ENCODE results near the gene CHST3.
A peak's percentile ranks its signal among the peaks of the same experiment; 100 is the strongest.
"Not testable (repeated sequence)": the region's sequence is repeated elsewhere in the genome, so short reads cannot be mapped to it uniquely, and the experiment has no call there.

The CHST3 gene

DNA sequence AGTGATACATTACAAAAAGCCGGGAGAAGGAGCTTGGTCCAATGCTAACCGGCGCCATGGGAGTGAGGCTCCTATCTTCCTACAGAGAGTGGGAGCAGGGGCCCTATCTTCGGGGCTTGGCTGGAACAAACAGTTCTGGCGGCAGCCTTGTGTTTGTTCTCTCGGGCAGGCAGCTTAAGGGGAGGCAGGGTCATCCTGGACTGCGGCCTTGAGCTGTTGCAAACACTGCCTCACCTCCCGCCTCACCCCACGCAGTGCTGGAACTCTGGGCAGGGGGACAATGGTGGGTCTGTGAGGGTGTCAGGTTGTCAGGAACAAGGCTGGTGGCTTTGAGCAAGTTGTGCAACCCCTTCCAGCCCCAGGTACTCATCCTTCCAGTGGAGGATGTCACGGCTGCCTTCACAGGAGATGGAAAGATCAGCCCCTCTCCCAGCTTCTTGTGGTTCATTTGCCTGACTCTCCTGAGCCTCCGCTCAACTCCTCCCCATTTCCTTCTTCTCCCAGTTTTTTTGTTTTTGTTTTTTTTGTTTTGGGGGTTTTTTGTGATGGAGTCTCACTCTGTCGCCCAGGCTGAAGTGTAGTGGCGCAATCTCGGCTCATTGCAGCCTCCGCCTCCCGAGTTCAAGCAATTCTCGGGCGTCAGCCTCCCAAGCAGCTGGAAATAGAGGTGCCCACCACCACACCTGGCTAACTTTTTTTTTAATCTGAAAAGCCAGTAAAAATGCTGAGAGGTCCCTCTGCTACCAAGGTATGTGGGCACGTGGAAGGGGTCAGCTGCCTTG is 66.8 kb downstream of the CHST3 start:
- DNase-seq (ENCODE audit: low read depth): no peak

DNA sequence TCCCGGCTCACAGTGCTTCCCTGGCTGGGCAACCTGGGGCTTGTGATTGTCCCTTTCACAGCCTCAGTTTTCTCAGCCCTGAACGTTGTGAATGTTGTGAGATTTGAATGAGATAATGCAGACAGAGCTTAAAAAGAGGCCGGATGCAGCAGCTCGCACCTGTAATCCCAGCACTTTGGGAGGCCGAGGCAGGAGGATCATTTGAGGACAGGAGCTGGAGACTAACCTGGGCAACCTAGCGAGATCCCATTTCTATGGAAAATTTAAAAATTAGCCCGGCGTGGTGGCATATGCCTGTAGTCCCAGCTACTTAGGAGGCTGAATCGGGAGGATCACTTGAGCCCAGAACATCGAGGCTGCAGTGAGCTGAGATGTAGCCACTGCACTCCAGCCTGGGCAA is 67.5 kb downstream of the CHST3 start:
- no peak for DNase-seq (ENCODE audit: low read depth)

DNA sequence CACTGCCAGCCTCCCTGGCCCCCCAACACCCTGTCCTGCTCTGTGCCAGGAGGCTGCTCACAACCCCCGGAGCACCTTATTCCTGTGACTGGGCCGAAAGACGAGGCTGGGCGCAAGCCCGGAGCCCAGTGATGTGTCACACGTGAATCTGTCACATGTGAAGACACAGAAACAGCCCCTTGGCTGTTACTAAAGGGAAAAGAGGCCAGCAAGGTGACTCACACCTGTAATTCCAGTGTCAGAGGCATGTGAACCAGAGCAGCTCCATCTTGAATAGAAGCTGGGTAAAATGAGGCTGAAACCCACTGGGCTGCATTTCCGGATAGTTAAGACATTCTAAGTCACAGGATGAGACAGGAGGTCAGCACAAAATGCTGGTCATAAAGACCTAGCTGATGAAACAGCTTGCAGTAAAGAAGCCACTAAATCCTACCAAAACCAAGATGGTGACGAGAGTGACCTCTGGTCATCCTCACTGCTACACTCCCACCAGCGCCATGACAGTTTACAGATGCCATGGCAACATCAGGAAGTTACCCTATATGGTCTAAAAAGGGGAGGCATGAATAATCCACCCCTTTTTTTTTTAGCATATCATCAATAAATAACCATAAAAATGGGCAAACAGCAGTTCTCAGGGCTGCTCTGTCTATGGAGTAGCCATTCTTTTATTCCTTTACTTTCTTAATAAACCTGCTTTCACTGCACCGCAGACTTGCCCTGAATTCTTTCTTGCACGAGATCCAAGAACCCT is 68.4 kb downstream of the CHST3 start:
- DNase-seq (ENCODE audit: low read depth): not testable (repeated sequence)

DNA sequence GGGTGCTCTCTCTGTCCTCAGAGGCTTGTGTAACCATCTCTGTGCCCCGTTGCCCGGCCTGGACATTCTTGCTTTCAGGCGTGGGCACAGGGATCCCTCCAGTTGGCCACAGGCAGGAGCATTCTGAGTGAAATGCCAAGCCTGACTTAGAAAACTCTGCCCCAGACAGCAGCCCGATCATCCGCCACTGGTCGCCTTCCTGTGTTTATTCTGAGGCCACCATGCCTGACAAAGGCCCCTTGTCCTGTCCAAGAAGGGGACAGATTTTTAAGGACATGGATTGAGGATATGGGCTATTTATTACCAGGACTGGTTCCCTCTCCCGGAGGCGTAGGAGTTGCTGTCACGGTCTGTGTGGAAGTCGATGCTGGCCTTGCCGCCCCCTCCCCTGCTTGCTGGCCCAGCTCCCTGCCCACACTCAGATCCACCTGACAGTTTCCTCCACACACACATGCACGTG is 69.9 kb downstream of the CHST3 start:
- DNase-seq (ENCODE audit: low read depth): no peak

DNA sequence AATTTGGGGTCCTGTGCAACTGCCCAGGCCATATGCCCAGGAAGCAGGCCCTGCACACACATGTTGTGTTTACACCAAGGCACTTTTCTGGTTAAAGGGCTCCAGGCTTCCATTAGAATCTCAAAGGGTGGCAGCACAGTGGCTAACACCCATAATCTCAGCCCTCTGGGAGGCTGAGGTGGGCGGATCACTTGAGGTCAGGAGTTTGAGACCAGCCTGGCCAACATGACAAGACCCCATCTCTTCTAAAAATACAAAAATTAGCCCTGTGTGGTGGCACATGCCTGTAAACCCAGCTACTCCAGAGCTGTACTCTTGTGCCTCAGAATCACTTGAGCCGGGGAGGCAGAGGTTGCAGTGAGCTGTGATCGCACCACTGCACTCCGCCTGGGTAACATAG is 70.6 kb downstream of the CHST3 start:
- no peak for DNase-seq (ENCODE audit: low read depth)

DNA sequence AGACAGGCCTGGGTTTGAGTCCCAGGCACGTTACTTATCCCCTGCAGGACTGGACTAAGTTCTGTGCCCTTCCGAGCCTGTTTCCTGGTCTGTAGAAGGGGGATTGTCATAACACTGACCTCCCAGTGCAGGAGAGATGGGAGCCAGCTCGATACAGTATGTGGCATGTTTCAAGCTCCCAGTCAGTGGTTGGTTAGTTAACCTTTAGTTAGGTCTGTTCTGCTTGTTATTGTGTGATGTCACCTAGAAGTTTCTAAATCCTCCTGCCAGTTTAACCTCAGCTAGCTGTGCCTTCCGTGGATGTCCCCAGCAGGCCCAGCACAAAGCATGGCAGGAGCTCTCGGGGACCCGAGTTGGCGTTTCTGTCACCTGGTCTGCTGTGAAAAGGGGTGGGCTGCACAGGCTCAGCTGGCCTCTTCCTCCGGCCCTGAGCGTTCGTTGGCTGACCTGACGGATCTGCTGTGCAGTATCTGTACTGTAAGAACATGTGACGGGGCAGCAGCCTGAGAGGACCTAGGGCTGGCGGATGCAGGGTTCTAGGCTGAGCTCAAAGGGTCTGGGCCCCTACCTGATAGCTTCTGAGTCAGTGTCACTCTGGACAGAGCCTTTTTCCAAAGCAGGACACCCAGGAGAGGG is 71.2 kb downstream of the CHST3 start:
- DNase-seq (ENCODE audit: low read depth): no peak

DNA sequence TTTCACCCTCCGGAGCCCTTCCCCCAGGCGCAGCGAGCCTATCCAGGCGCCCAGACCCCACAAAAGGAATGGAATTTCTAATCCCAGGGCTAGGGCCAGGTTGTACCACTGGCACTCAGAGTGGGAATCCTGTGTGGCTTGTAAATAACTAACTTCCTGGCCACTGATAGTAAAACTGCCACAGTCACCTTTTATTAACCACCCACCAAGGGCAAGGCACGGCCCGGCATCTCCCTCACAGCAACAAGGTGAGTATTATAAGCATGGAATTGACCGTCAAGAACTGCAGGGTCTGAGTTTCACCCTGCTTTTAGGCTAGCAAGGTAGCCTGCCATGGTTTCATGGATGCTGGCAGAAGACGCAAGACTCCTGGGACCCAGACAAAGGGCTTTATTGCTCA is 73.1 kb downstream of the CHST3 start:
- DNase-seq (ENCODE audit: low read depth): no peak

DNA sequence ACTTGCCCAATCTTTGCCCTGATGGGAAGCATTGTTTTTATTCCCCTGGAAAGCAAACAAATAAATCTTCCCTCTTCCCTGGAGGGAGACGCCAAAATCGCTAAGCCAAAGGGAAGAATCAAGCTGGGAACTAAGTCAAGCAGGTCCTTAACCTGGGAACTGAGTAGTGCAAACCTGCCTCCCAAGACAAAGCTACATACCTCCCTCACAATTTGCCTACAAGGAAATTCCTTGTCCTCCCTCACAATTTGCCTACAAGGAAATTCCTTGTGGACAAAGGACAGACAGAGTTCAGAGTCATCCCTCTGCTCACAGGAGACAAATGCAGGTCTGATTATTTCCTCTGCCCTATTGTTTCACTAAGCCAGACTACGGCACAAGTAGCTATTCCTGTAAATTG is 73.6 kb downstream of the CHST3 start:
- DNase-seq (ENCODE audit: low read depth): no peak

DNA sequence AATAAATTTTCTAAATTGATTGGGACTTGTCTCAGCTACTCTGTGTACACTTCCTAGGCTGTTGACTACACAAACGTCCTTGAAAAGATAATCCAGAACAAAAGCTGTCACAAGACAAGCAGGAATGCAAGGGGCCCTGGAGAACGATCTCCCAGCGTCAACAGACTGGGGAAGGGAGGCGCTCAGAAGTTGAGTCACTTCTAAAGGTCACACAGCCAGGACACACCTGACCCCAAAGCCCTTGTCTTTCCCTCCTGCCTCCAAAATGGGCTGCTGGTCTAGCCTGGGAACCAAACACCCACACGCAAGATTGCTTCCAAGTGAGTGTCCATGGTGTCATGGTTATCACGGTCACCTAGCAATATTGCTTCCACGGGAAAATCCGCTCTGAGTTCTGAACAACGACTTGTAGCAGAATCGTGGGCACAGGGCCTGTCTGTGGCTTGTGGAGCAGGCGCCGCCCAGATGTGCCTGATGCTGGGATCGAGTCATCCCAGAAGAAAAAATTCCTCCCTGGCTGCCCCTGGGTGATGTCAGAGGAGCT is 74.3 kb downstream of the CHST3 start:
- peak; percentile 18 for DNase-seq (ENCODE audit: low read depth)

DNA sequence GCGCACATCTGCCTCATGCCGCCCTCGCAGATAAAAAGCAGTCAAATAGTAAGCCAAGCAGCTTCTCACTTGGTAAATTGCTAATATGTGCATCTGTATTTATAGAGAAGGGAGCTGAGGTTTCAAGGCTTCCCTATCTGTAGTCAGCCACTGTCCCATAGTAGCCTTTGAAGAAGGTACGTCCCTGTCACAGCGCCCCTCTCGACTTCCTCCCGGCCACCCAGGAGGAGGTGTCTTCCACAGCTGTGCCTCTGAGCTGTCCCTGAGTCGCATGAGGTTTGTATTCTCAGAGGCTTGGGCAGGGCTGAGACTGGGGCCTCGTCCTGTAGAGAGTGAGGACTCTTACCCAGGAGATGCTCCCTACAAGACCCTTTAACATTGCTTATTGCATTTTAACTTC is 75.2 kb downstream of the CHST3 start:
- DNase-seq (ENCODE audit: low read depth): no peak

DNA sequence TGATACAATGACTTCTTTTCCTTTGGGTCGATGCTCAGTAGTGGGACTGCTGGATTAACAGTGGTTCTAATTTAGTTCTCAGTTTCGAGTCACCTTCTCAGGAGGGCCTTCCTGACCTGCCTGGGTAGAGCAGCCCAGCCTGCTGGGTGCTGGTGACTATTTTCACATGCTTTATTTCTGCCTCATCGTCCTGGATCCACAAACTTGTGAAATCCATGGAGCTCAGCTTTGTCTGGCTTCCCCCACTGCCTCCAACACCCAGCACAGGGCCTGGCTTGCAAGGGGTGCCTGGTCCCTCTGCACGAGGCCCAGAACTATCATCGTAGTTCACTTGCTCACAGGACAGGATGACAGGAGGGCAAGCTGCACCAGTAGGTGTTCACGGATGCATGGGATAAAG is 77.3 kb downstream of the CHST3 start:
- no peak for DNase-seq (ENCODE audit: low read depth)

DNA sequence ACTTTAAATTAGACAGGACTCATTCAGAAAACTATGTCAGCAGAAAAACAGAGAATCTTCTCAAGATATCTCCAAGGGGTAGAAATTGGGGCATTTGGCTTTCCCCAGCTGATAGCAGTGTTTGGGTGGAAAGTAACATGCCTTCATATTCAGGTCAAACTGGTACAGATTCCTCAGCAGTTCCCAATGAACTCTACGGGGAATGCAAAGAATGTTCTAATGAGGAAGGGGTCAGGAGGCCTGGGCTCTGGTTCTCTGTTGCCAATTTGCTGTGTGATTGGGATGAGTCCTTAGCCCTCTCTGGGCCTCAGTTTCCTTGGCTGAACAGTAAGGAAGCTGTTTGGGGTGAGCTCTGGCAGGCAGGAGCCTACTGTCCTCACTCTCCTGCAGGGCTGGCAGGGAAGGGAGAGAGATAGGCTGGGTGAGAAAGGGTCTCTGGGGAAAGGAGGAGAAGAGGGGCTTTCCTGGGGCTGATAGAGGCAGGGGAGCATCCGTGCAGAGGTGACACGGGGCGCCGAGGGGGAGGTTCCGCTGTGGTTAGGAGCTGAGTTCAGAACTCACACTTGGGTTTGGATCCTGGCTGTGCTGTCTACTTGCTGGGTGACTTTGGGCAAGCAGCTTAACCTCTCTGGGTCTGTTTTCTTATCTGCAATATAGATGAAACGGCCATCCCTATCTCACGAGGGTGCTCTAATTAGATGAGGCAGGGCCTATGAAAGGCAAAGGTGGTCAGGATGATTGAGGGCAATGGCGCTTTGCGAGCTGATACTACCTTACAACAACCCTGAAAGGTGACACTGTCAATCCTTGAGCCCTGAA is 79.0 kb downstream of the CHST3 start:
- DNase-seq (ENCODE audit: low read depth): no peak

DNA sequence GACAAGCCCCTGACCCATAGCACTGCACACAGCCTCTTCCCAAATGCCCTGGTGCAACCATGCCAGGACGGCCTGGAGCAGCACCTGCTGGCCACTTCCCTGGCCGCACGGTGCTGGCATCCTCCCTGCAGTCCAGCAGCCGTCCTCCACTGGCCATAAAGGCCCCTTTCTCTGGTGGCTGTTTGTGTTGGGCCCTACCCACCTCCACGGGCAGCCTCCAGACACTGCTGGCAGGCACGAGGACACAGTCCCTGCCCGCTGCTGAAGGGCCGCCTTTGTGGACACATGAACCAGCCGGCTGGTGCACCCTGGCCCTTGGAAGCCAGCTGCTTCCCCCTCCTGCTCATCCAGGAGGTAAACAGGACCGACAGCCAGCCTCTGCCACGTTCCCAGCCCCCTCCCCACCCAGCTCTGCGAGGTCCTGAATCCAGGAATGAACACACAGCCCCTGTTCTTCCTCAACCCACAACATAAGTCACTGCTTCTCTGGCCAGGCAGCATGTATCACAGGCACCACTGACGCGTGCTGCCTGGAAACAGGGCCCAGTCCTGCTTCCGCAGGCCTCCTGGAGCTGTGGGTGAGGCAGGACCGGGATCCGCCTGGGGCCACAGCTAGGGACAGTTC is 80.3 kb downstream of the CHST3 start:
- DNase-seq (ENCODE audit: low read depth): no peak

DNA sequence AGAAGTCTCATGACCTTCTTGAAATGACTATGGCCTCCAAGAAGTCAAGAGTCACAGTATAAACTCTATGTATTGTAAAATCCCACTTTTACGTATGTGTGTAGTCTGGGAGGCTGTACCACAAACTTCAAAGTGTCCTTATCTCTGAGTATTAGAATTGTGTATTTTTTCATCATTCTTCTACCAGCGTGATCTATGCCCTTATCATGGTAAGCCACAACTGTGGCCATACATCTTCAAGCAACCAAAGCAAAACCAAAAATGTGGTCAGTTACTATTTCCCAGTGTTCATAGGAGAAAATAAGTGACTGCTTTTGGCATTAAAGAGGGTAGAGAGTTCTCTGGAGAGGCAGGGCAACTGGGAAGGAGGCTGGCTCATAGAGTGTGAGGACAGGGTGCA is 81.4 kb downstream of the CHST3 start:
- no peak for DNase-seq (ENCODE audit: low read depth)

DNA sequence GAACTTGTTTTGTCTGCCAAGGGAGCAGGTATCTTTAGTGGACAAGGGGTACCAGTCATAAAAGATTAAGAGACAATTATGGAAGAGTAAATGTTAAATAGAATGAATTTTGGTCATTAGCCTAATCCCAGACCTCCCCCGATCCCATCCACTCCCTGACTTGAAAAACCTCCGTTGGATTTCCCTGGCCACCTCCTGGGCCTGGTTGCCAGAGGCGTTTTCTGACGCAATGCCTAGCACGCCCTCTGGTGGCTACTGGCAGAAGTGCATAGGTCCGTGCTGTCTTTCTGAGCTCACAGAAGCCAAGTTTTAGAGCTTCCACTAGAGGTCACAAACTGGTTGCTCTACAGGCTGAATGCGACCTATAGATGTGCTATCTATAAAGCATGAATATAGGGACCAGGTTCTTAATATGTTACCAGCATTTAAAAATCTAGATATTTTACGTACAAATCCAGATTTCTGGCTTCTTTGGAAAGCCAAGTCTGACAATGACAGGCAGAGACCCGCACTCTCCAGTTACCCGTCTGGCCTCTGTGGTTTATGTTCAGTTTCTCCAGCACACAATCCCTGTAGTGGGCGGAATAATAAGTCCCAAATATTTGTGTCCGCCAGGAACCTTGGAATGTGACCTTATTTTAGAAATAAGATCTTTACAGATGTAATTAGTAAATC is 84.4 kb downstream of the CHST3 start:
- DNase-seq (ENCODE audit: low read depth): peak; percentile 84

DNA sequence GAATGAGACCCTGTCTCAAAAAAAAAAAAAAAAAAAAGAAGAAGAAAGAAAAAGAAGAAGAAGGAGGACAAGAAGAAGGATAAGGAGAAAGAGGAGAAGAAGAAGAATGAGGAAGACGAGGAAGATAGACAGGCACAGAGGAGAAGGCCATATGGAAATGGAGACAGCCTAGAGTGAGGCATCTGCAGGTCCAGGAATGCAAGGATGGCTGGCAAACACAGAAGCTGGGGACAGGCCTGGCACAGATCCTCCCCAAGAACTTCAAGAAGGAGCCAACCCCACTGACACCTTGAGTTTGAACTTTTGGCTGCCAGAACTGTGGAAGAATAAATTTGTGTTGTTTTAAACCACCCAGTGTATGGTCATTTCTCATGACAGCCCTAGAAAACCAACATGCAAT is 85.3 kb downstream of the CHST3 start:
- DNase-seq (ENCODE audit: low read depth): no peak

DNA sequence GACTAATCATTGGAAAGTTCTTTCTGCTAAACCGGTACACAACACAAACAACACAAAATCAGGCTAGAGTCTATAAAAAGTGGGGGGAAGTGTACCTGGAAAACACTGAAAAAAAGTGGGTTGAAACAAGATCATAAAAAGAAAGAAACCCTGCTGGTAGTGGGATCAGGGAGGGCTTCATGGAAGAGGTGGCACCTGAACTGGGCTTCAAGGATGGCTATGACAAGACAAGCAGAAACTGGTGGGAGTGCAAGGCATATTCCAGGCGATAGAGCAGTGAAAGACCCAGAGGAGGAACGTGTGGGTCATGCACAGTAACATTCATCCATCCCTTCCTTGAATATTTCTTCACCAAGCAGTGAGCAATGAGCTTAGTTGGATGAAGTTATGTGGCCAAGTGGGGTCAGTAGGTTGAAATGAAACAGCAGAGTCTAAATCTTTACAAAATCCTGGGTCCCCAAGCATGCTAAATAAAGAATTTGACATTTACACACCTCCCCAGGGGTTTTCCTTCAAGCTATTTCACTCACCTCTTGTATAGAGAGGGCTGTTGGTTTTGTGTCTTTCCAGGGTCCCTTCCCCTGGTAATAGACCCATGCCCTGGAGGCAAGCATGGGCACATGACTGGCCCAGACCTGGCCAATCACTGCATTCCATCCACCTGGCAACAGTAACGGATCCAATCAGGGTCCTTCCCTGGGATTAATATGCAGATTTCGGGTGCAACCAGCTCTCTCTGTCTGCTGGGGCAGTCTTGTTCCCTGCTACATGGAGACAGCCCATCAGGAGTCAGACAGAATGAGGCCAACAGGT is 86.0 kb downstream of the CHST3 start:
- no peak for DNase-seq (ENCODE audit: low read depth)

DNA sequence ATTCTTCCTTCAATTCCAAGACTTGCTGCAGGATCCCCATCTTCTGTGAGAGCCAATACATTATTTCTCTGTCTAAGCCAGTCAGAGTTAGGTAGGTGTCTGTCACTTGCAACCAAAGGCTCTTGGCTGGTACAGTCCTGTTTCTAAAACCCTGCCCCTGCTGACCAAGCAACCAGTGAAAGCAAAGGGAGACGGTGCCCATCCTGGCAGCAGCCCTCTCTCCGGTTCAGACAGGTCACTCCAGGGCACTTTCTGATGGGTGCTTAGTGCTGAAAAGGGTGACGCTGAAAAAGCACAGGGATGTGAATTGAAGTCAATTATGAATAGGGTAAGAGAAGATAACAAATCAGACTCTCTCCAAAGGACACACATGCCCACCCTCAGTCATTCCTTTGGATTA is 86.7 kb downstream of the CHST3 start:
- DNase-seq (ENCODE audit: low read depth): no peak

DNA sequence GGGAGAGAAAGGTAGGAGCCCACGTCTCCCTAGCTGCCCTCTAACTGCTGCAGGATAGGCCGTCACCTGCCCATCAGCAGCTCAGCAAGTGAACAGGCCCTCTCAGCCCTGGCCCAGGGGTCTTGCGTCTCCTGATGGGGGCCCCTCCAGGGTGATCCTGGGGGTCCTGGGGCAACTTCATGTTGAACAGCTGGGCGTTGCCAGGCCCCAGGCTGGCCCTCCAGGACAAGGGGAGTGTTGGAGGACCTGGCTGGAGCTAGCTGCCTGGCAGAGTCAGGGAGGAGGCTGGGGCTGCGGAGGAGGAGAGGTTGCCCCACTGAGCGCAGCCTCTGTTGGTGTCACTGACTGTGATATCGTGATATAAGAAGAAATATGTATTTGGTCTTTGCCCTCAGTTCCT is 89.5 kb downstream of the CHST3 start:
- no peak for DNase-seq (ENCODE audit: low read depth)

DNA sequence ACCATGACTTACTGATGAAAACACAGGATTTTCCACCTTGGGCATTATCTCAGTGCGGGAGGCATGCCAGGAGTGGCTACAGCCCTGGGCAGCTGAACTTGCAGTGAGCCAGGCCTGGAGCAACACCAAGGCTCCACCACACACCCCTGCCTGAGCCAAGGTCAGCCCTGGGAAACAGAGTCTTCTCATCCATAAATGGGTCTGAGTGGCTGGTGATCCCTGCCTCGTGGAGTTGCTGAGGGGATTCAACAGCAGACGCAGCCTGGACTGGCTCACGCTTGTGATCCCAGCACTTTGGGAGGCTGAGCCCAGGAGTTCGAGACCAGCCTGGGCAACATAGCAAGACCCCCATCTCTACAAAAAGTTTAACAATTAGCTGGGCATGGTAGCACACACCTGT is 91.9 kb downstream of the CHST3 start:
- no peak for DNase-seq (ENCODE audit: low read depth)
